Measurements from ENCODE around the gene NUDT19.
A peak's percentile ranks its signal among the peaks of the same experiment; 100 is the strongest.

DNA sequence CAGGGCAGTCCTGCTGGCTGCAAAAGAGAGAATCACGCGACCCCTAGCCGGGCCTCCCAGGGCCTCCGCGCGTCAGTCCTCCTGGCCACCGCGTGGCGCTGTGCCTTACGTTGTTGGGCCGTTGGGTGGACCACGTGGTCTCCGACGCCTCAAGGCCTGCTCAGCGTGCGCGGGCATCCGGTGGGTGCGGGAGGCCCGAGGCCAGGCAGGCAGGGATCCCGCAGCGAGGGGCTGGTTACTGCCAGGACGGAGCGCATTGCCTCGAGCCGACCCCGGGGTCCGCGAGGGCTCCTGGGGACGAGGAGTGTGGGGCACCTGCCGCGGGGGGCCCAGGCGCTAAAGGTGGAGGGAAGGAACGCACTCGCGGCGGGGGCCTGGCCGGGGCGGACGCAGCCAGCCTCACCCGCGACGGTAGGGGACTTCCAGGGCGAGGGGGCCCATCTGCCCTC lies 28.0 kb downstream of the NUDT19 start, which contains the start of gene TDRD12:
- TF ChIP-seq, protein P1, sequence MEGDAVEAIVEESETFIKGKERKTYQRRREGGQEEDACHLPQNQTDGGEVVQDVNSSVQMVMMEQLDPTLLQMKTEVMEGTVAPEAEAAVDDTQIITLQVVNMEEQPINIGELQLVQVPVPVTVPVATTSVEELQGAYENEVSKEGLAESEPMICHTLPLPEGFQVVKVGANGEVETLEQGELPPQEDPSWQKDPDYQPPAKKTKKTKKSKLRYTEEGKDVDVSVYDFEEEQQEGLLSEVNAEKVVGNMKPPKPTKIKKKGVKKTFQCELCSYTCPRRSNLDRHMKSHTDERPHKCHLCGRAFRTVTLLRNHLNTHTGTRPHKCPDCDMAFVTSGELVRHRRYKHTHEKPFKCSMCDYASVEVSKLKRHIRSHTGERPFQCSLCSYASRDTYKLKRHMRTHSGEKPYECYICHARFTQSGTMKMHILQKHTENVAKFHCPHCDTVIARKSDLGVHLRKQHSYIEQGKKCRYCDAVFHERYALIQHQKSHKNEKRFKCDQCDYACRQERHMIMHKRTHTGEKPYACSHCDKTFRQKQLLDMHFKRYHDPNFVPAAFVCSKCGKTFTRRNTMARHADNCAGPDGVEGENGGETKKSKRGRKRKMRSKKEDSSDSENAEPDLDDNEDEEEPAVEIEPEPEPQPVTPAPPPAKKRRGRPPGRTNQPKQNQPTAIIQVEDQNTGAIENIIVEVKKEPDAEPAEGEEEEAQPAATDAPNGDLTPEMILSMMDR (IDR thresholded peaks at IDR 0.05; ENCODE audit: low read length) = peak; percentile 22; the same call in 1 of the 2 replicates
- TF ChIP-seq EZH2 (IDR thresholded peaks at IDR 0.05; ENCODE audit: borderline replicate concordance, low read length) = no peak

All from OCI-LY1 (cell line).